Testis (tissue), 3 donors: ENCODE measurements around the gene CPA3. TPM values are rescaled to one million over a fixed set of nuclear protein-coding genes. Genes with fewer than 3 reads are reported as not detected.

Experiments used
- DNase-seq: peaks from one replicate; pipeline ENCODE4 v3.0.0-alpha.2; 2019
- H3K27ac ChIP-seq, 2 donors: fragments of 200-600 bp; sonication (generic); one replicate each; pipeline ENCODE4 v1.5.1; 2019
- H3K27me3 ChIP-seq: fragments of 200-600 bp; sonication (generic); one replicate; pipeline ENCODE4 v1.5.1; 2019
- H3K36me3 ChIP-seq: fragments of 200-600 bp; sonication (generic); one replicate; pipeline ENCODE4 v1.5.1; 2017; ENCODE audit warnings: low read depth; ENCODE audit errors: missing control alignments
- H3K4me1 ChIP-seq: fragments of 200-600 bp; sonication (generic); one replicate; pipeline ENCODE4 v1.5.1; 2019
- H3K4me3 ChIP-seq, 2 donors: fragments of 200-600 bp; sonication (generic); one replicate each; pipeline ENCODE4 v1.5.1; 2017 to 2019
- H3K9me3 ChIP-seq: fragments of 200-600 bp; sonication (generic); one replicate; pipeline ENCODE4 v1.5.1; 2017
- POLR2A ChIP-seq: fragments of 450-650 bp; IDR thresholded peaks from one replicate; pipeline ENCODE4 v1.6.1; 2017; ENCODE audit warnings: antibody characterized with exemption, mild to moderate bottlenecking, moderate library complexity
- WGBS, 2 donors: methylation state at CpG; one replicate each; pipeline ENCODE4 v1.1.5; 2018; 5-methylcytosine and 5-hydroxymethylcytosine counted together
- intact Hi-C: fragments of 100-400 bp; cut with DNase I; formaldehyde crosslinking; loops from one replicate; pipeline ENCODE4 v1.15.1; 2023; ENCODE audit warnings: low total_unique reads
- polyA plus RNA-seq: library from polyadenylated mRNA; stranded (reverse); fragments of 350-450 nt; fragmentation: Illumina TruSeq; extraction: RNeasy Lipid Tissue Mini Kit (QIAGEN cat#74804); gene quantifications from one replicate; pipeline ENCODE4 v1.2.3, GENCODE V29; 2014; ENCODE audit warnings: low read depth, low replicate concordance; ENCODE audit not compliant: insufficient read depth
- total RNA-seq, 2 donors: library from RNA; depleted of rRNA; stranded (reverse); fragments of >200 nt; gene quantifications; one replicate each; pipeline ENCODE4 v1.2.3, GENCODE V29; 2016
- TF ChIP-seq, protein P1 (sequence below), 3 experiments: fragments of 450-650 bp in 2 of 3; fragments of 200-600 bp in 1 of 3; sonication (generic) in 1 of 3; IDR thresholded peaks; one replicate each; pipeline ENCODE4 v1.5.1; 2016 to 2019; ENCODE audit warnings: antibody characterized with exemption in 3 of 3, mild to moderate bottlenecking in 2 of 3, moderate library complexity in 1 of 3

Gene CPA3
- total and polyA plus RNA-seq, 3 donors from 2014 or later, result 0.71 to 6.4 (median 4.6) TPM

DNA sequence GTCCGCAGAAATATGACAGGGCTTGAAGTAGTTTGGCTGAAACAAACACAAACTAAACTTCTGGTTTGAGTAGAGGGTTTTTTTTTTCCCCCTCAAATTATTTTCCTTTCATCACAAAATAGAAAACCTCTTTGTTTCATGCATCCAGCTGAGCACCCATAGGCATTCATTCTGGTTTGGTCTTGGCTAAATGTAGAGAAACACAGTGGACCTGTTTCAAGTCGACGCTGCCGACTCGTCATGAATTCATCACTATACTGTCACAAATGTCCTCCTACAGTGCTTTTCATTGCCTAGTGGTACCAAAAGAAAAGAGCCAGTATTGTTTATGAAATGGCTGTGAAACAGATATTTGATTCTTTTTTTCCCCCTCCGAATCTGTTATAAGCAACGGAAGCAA, 73.8 kb downstream of the CPA3 start:
- no peaks in the 10 kb centered on the region for H3K27me3 ChIP-seq
- intact Hi-C loops, result no loop called here
- H3K9me3 ChIP-seq, result no peaks in the 10 kb centered on the region
- H3K4me3 ChIP-seq, result no peak overlapping the region
- DNase-seq, result no peak
- 87 to 91% methylated on average over 7 of the region's 7 CpGs for WGBS, 2 donors
- H3K27ac ChIP-seq, result no peak overlapping the region
- no peaks in the 10 kb centered on the region for H3K36me3 ChIP-seq
- no peaks in the 10 kb centered on the region for H3K4me1 ChIP-seq
- TF ChIP-seq POLR2A, result no peak
- TF ChIP-seq, protein P1, sequence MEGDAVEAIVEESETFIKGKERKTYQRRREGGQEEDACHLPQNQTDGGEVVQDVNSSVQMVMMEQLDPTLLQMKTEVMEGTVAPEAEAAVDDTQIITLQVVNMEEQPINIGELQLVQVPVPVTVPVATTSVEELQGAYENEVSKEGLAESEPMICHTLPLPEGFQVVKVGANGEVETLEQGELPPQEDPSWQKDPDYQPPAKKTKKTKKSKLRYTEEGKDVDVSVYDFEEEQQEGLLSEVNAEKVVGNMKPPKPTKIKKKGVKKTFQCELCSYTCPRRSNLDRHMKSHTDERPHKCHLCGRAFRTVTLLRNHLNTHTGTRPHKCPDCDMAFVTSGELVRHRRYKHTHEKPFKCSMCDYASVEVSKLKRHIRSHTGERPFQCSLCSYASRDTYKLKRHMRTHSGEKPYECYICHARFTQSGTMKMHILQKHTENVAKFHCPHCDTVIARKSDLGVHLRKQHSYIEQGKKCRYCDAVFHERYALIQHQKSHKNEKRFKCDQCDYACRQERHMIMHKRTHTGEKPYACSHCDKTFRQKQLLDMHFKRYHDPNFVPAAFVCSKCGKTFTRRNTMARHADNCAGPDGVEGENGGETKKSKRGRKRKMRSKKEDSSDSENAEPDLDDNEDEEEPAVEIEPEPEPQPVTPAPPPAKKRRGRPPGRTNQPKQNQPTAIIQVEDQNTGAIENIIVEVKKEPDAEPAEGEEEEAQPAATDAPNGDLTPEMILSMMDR (IDR thresholded peaks at IDR 0.05), result no peak

DNA sequence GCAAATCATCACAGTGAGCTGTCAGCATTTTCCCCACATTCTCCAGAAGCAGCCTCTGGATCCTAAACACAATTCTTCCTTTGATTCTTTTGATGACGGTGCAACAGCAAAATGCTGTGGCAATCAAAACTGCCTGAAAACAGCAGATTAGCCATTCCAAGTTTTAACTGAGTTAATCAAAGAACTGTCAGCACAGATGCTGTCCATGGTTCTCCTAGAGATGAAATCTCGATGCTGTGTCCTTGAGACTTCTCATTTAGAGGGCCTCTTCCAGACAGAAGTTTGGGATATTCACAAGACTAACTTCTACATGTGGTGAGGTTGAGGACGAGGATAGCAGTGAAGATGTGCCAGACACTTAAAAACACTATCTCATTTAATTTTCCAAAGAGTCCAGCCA, 75.9 kb downstream of the CPA3 start:
- no peak for DNase-seq
- 60 to 69% methylated on average over 3 of the region's 3 CpGs for WGBS, 2 donors
- Histone ChIP-seq H3K4me3 (no peak overlapping the region), H3K9me3 (no peaks in the 10 kb centered on the region), H3K4me1 (no peaks in the 10 kb centered on the region), H3K27ac (no peak overlapping the region), H3K36me3 (no peaks in the 10 kb centered on the region), H3K27me3 (no peaks in the 10 kb centered on the region)
- no peak for TF ChIP-seq POLR2A
- TF ChIP-seq, protein P1 (IDR thresholded peaks at IDR 0.05), result no peak
- intact Hi-C loops, result loop anchor here (10.0 kb wide), 1 partner anchor 76 kb away; the partner anchor contains the start of gene CPA3

DNA sequence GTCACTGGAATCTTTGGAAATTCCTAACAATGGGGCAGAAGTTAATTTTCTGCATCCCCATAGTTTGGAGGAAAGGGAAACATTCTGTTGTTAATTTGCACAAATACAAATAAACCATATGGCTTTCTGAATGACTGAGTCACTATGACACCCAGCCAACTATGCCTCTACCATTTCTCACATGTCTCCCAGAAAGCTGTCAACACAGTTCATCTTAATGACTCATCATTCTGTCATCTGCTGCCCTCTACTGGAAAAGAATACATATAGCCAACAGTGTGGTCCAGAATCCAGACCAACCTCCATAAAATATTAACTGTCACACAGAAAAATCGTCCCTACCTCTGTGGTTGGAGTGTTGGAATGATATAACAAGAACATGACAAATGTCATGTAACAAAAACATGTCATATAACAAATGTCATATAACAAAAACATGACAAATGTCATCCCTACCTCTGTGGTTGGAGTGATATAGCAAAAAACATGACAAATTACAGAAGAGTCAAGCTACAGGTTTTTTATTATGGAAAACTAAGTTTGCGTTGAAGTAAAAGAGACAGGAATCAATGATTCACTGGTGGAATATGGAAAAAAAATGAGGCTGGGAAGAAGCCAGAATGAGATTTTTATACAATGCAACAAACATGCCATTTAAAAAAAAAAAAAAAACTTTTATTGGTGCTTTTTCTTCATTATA, 78.6 kb downstream of the CPA3 start:
- Histone ChIP-seq H3K36me3 (no peaks in the 10 kb centered on the region), H3K4me1 (no peaks in the 10 kb centered on the region), H3K27ac (no peak overlapping the region), H3K9me3 (no peaks in the 10 kb centered on the region), H3K27me3 (no peaks in the 10 kb centered on the region), H3K4me3 (no peak overlapping the region)
- DNase-seq, result no peak
- TF ChIP-seq POLR2A, result no peak
- TF ChIP-seq, protein P1 (IDR thresholded peaks at IDR 0.05), result peak; percentile 62 to 69 (median 66)
- intact Hi-C loops, result loop anchor here (10.0 kb wide), 1 partner anchor 79 kb away; the partner anchor contains the start of gene CPA3
- 8 to 56% methylated on average over 2 of the region's 2 CpGs for WGBS, 2 donors

DNA sequence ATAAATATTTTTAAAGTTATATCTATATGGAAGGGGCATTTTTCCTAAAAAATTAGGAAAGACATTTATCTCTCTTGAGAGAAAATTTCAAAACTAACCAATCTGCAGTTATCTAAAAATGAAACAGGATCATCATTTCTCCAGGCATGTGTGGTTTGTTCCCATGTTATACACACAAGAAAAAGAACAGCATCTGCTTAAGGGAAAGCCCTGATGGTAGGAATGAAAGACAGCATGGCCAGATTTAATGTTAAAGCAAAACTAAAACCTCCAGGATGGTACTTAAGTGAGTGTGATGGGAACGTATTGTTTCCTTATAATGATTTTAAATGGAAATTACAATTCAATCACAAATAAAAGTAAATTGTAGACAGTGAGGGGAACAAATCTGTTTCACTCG, 80.0 kb downstream of the CPA3 start:
- 84 to 94% methylated on average over 2 of the region's 2 CpGs for WGBS, 2 donors
- Histone ChIP-seq H3K4me1 (no peaks in the 10 kb centered on the region), H3K27ac (no peak overlapping the region), H3K36me3 (no peaks in the 10 kb centered on the region), H3K4me3 (no peak overlapping the region), H3K27me3 (no peaks in the 10 kb centered on the region), H3K9me3 (no peaks in the 10 kb centered on the region)
- no peak for DNase-seq
- TF ChIP-seq, protein P1 (IDR thresholded peaks at IDR 0.05), result no peak
- TF ChIP-seq POLR2A, result no peak
- intact Hi-C loops, result loop anchor here (10.0 kb wide), 1 partner anchor 80 kb away; the partner anchor contains the start of gene CPA3

Other genes with a start within 250 kb of the CPA3 start
- 1 to 10 TPM; 4.4 to 7.6 TPM for gene AGTR1, start 167.4 kb upstream of the CPA3 start, total RNA-seq
- 4.8 TPM for gene AGTR1, start 167.4 kb upstream of the CPA3 start, polyA plus RNA-seq
- 1 to 10 TPM; 1.4 to 1.7 TPM for gene CPB1, start 37.5 kb upstream of the CPA3 start, total RNA-seq
- gene CPB1, start 37.5 kb upstream of the CPA3 start, polyA plus RNA-seq, result 2.3 TPM
- gene GYG1, start 126.2 kb downstream of the CPA3 start, total RNA-seq, result 100 to 1,000 TPM; 128 to 138 TPM
- 303 TPM for gene GYG1, start 126.2 kb downstream of the CPA3 start, polyA plus RNA-seq
- gene HLTF, start 221.2 kb downstream of the CPA3 start, total RNA-seq, result 100 to 1,000 TPM; 170 to 200 TPM
- gene HLTF, start 221.2 kb downstream of the CPA3 start, polyA plus RNA-seq, result 57.3 TPM